OCI-LY7 (cell line): ENCODE measurements around the gene SLC8A1. TPM values are rescaled to one million over a fixed set of nuclear protein-coding genes. Genes with fewer than 3 reads are reported as not detected.

Experiments used
- BruUV-seq: library from RNA; stranded (reverse); fragments of 400-500 nt; replicated peaks from 2 replicates; lab custom pipeline; 2021; lab: Mats Ljungman, UMichigan
- CTCF ChIA-PET: fragments of 300-600 bp; sonication (Branson Sonifier 250); formaldehyde crosslinking; loops from one replicate; lab custom pipeline; 2022; ENCODE audit warnings: antibody characterized with exemption; ENCODE audit not compliant: unreplicated experiment; lab: Charles Lee
- POLR2A ChIA-PET: fragments of 300-600 bp; sonication (Branson Sonifier 250); formaldehyde crosslinking; loops from one replicate; lab custom pipeline; 2022; ENCODE audit warnings: antibody characterized with exemption; lab: Charles Lee
- DNase-seq: peaks from one replicate; pipeline ENCODE4 v3.0.0-alpha.2; 2015; ENCODE audit warnings: low spot score
- H2AFZ ChIP-seq: fragments of 200-600 bp; sonication (generic), shearing (Covaris generic); 2 replicates; pipeline ENCODE4 v1.6.1; 2014; ENCODE audit warnings: mild to moderate bottlenecking, antibody characterized with exemption, low read length, moderate library complexity
- H3K27ac ChIP-seq: fragments of 200-600 bp; sonication (generic); 2 replicates; pipeline ENCODE4 v1.5.1; 2014; ENCODE audit warnings: mixed run types, low read depth, mild to moderate bottlenecking, moderate library complexity, low read length, inconsistent platforms; ENCODE audit not compliant: poor library complexity, severe bottlenecking
- H3K36me3 ChIP-seq: fragments of 200-600 bp; sonication (generic); 2 replicates; pipeline ENCODE4 v1.6.1; 2014; ENCODE audit warnings: mild to moderate bottlenecking, antibody characterized with exemption, low read length, moderate library complexity, mixed read lengths; ENCODE audit not compliant: insufficient read depth
- H3K4me1 ChIP-seq: fragments of 200-600 bp; sonication (generic); 2 replicates; pipeline ENCODE4 v1.5.1; 2014; ENCODE audit warnings: mild to moderate bottlenecking, low read length; ENCODE audit not compliant: insufficient read depth, poor library complexity, severe bottlenecking
- H3K4me2 ChIP-seq: fragments of 200-600 bp; sonication (generic); 2 replicates; pipeline ENCODE4 v1.6.1; 2014; ENCODE audit warnings: mild to moderate bottlenecking, low read length
- H3K4me3 ChIP-seq: fragments of 200-600 bp; sonication (generic); 2 replicates; pipeline ENCODE4 v1.5.1; 2014; ENCODE audit warnings: mild to moderate bottlenecking, low read depth, low read length; ENCODE audit not compliant: poor library complexity, severe bottlenecking
- H3K79me2 ChIP-seq: fragments of 200-600 bp; sonication (generic); 2 replicates; pipeline ENCODE4 v1.6.1; 2016; ENCODE audit warnings: low read depth, mild to moderate bottlenecking, low read length, moderate library complexity, mixed read lengths; ENCODE audit not compliant: insufficient read depth
- H3K9me2 ChIP-seq: fragments of 200-600 bp; sonication (generic); 2 replicates; pipeline ENCODE4 v1.6.1; 2016; ENCODE audit warnings: mild to moderate bottlenecking, low read length, mixed read lengths; ENCODE audit not compliant: insufficient read depth
- H3K9me3 ChIP-seq: fragments of 200-600 bp; sonication (generic); 2 replicates; pipeline ENCODE4 v1.6.1; 2014; ENCODE audit warnings: mild to moderate bottlenecking, mixed run types, low read length, mixed read lengths
- H4K20me1 ChIP-seq: fragments of 200-600 bp; sonication (generic); 2 replicates; pipeline ENCODE4 v1.6.1; 2014; ENCODE audit warnings: mild to moderate bottlenecking, antibody characterized with exemption, low read length, moderate library complexity, mixed read lengths; ENCODE audit not compliant: insufficient read depth
- CTCF ChIP-seq: fragments of 200-600 bp; sonication (generic); conservative IDR thresholded peaks from 2 replicates; pipeline ENCODE4 v1.5.1; 2014; ENCODE audit warnings: mild to moderate bottlenecking, antibody characterized with exemption, low read length, moderate library complexity, mixed read lengths
- EZH2phosphoT487 ChIP-seq: fragments of 200-600 bp; sonication (generic); IDR thresholded peaks from 2 replicates; pipeline ENCODE4 v1.6.1; 2018; ENCODE audit warnings: low read depth, borderline replicate concordance, mild to moderate bottlenecking, mixed run types, antibody characterized with exemption, low read length, moderate library complexity, mixed read lengths
- intact Hi-C: fragments of 100-400 bp; cut with micrococcal nuclease; formaldehyde crosslinking; loops from one replicate; pipeline ENCODE4 v1.10.0; 2022; ENCODE audit not compliant: unreplicated experiment
- total RNA-seq, 2 experiments: library from RNA; depleted of rRNA in 1 of 2; stranded (reverse); fragments of >200 nt in 1 of 2; shearing (Covaris generic) in 1 of 2; gene quantifications; 2 replicates each; pipeline ENCODE4 v1.2.3, GENCODE V29; 2014 to 2022

Gene SLC8A1
- total RNA-seq, 2 experiments from 2014 or later, result 3.6 to 7.3 TPM

- no peaks in the 10 kb centered on the region for H4K20me1 ChIP-seq
- peak overlapping the region; percentile 33 for H3K4me2 ChIP-seq
- TF ChIP-seq EZH2phosphoT487 (no peak), CTCF (no peak)
- no peak overlapping the region for H3K27ac ChIP-seq
- POLR2A ChIA-PET, result interaction anchor here (0.6 kb wide), 2 partner anchors 73 to 1139 kb away, joined by 3 read pairs; no protein-coding TSS in a partner anchor
- H3K9me2 ChIP-seq, result no peaks in the 10 kb centered on the region
- H3K36me3 ChIP-seq, result no peaks in the 10 kb centered on the region
- BruUV-seq, result no TSS peak
- no peak overlapping the region for H2AFZ ChIP-seq
- peak; percentile 15 for DNase-seq
- H3K4me3 ChIP-seq, result no peak overlapping the region
- H3K79me2 ChIP-seq, result no peaks in the 10 kb centered on the region
- CTCF ChIA-PET, result no interaction called here
- intact Hi-C loops, result no loop called here
- no peaks in the 10 kb centered on the region for H3K9me3 ChIP-seq
- peaks cover 76% of the 10 kb centered on the region for H3K4me1 ChIP-seq
These were observed 172.9 kb downstream of the SLC8A1 start for GRCh38 chr2:40279001-40279400.

GRCh38 chr2:40276076-40276475 is 175.8 kb downstream of the SLC8A1 start:
- no peaks in the 10 kb centered on the region for H3K9me2 ChIP-seq
- H2AFZ ChIP-seq, result 0 out of 2 replicates have a peak overlapping the region, but pooled peaks have one; percentile 11
- CTCF ChIA-PET, result no interaction called here
- TF ChIP-seq CTCF, result no peak
- TF ChIP-seq EZH2phosphoT487, result no peak
- no peak overlapping the region; the same call in 1 of the 2 replicates for H3K4me2 ChIP-seq
- no peaks in the 10 kb centered on the region for H3K79me2 ChIP-seq
- H4K20me1 ChIP-seq, result no peaks in the 10 kb centered on the region
- BruUV-seq, result no TSS peak
- DNase-seq, result no peak
- no peaks in the 10 kb centered on the region for H3K36me3 ChIP-seq
- H3K4me1 ChIP-seq, result peaks cover 64% of the 10 kb centered on the region
- H3K4me3 ChIP-seq, result no peak overlapping the region
- intact Hi-C loops, result no loop called here
- POLR2A ChIA-PET, result interaction anchor here (0.9 to 2.1 kb wide), 5 partner anchors 13 to 127 kb away, joined by 3 to 9 read pairs (median 3); no protein-coding TSS in a partner anchor
- H3K27ac ChIP-seq, result no peak overlapping the region
- H3K9me3 ChIP-seq, result no peaks in the 10 kb centered on the region

GRCh38 chr2:40274270-40274669 is 177.6 kb downstream of the SLC8A1 start:
- Histone ChIP-seq H3K79me2 (no peaks in the 10 kb centered on the region), H3K36me3 (no peaks in the 10 kb centered on the region), H2AFZ (no peak overlapping the region), H3K9me2 (no peaks in the 10 kb centered on the region), H3K4me3 (no peak overlapping the region), H4K20me1 (no peaks in the 10 kb centered on the region), H3K4me2 (no peak overlapping the region), H3K4me1 (peaks cover 48% of the 10 kb centered on the region), H3K9me3 (no peaks in the 10 kb centered on the region), H3K27ac (no peak overlapping the region)
- CTCF ChIA-PET, result no interaction called here
- intact Hi-C loops, result no loop called here
- TF ChIP-seq EZH2phosphoT487 (no peak), CTCF (no peak)
- POLR2A ChIA-PET, result interaction anchor here (1.6 to 2.1 kb wide), 2 partner anchors 13 to 21 kb away, joined by 6 to 9 read pairs; no protein-coding TSS in a partner anchor
- no TSS peak for BruUV-seq
- no peak for DNase-seq
